Keratinocyte (primary cell): ENCODE measurements around the gene TPI1. TPM values are rescaled to one million over a fixed set of nuclear protein-coding genes. Genes with fewer than 3 reads are reported as not detected.

ENCODE experiments used
- DNase-seq: peaks from one replicate; pipeline ENCODE4 v3.0.0-alpha.2; 2011; ENCODE audit warnings: low read depth, missing footprints, low spot score
- FAIRE-seq: peaks from 2 replicates; lab custom pipeline; 2011; peaks lifted over from hg19 to GRCh38; lab: Jason Lieb, UNC
- H2AFZ ChIP-seq: 2 replicates; pipeline ENCODE4 v1.6.0; 2012; ENCODE audit warnings: low read length, control low read depth, inconsistent platforms; ENCODE audit not compliant: control insufficient read depth
- H3K27ac ChIP-seq: 2 replicates; pipeline ENCODE4 v1.5.1; 2011; ENCODE audit warnings: low read length; ENCODE audit not compliant: control insufficient read depth, insufficient read depth
- H3K27me3 ChIP-seq: 3 replicates; pipeline ENCODE4 v1.6.0; 2011; ENCODE audit warnings: low read length; ENCODE audit not compliant: control insufficient read depth, insufficient read depth; ENCODE audit errors: extremely low read depth
- H3K36me3 ChIP-seq, 2 experiments: 2 replicates in 1 of 2; 3 replicates in 1 of 2; pipeline ENCODE4 v1.5.1; 2011; ENCODE audit warnings: low read length in 2 of 2, mild to moderate bottlenecking in 1 of 2; ENCODE audit not compliant: control insufficient read depth in 2 of 2, insufficient read depth in 2 of 2; ENCODE audit errors: extremely low read depth in 1 of 2
- H3K4me1 ChIP-seq: 3 replicates; pipeline ENCODE4 v1.5.1; 2011; ENCODE audit warnings: low read length; ENCODE audit not compliant: control insufficient read depth, insufficient read depth; ENCODE audit errors: extremely low read depth
- H3K4me2 ChIP-seq: 3 replicates; pipeline ENCODE4 v1.6.0; 2011; ENCODE audit warnings: low read depth, low read length; ENCODE audit not compliant: control insufficient read depth, insufficient read depth; ENCODE audit errors: extremely low read depth
- H3K4me3 ChIP-seq, 3 experiments: fragments of 200-600 bp in 1 of 3; sonication (generic) in 1 of 3; 2 replicates in 2 of 3; 3 replicates in 1 of 3; pipeline ENCODE4 v1.5.1; 2011 to 2016; ENCODE audit warnings: low read length in 3 of 3, mild to moderate bottlenecking in 3 of 3, control low read depth in 2 of 3, inconsistent platforms in 1 of 3, low read depth in 1 of 3, mixed read lengths in 1 of 3, mixed run types in 1 of 3, moderate library complexity in 1 of 3; ENCODE audit not compliant: control insufficient read depth in 2 of 3, insufficient read depth in 2 of 3; ENCODE audit errors: extremely low read depth in 1 of 3
- H3K79me2 ChIP-seq: 2 replicates; pipeline ENCODE4 v1.6.0; 2012; ENCODE audit warnings: low read length; ENCODE audit not compliant: control insufficient read depth, insufficient read depth
- H3K9ac ChIP-seq: 3 replicates; pipeline ENCODE4 v1.6.0; 2011; ENCODE audit warnings: low read length; ENCODE audit not compliant: control insufficient read depth, insufficient read depth; ENCODE audit errors: extremely low read depth
- H3K9me1 ChIP-seq: 3 replicates; pipeline ENCODE4 v1.6.0; 2011; ENCODE audit warnings: low read length; ENCODE audit not compliant: control insufficient read depth, insufficient read depth; ENCODE audit errors: extremely low read depth
- H3K9me3 ChIP-seq: 2 replicates; pipeline ENCODE4 v1.5.1; 2012; ENCODE audit warnings: low read depth, low read length; ENCODE audit not compliant: control insufficient read depth
- H4K20me1 ChIP-seq: 3 replicates; pipeline ENCODE4 v1.6.0; 2011; ENCODE audit warnings: low read length; ENCODE audit not compliant: control insufficient read depth, insufficient read depth; ENCODE audit errors: extremely low read depth
- CTCF ChIP-seq, 3 experiments: IDR thresholded peaks in 1 of 3; conservative IDR thresholded peaks in 1 of 3; optimal IDR thresholded peaks in 1 of 3; 2 replicates in 2 of 3; 3 replicates in 1 of 3; pipeline versions ENCODE3 to v1.5.1; 2011; ENCODE audit warnings: low read length in 3 of 3, mild to moderate bottlenecking in 3 of 3, moderate library complexity in 2 of 3, control low read depth in 1 of 3, inconsistent platforms in 1 of 3; ENCODE audit not compliant: insufficient read depth in 2 of 3; ENCODE audit errors: extremely low read depth in 1 of 3
- EZH2 ChIP-seq: IDR thresholded peaks from one replicate; pipeline ENCODE4 v1.6.1; 2012; ENCODE audit warnings: inconsistent platforms, mild to moderate bottlenecking, low read length, moderate library complexity
- dilution Hi-C: fragments of 300-500 bp; cut with MboI; formaldehyde crosslinking; loops from one replicate; pipeline ENCODE4 v1.7.0; 2020; ENCODE audit warnings: low sequenced_read_pairs; ENCODE audit not compliant: extremely low pct_ligation_motif_present
- polyA plus RNA-seq, 5 experiments: library from polyadenylated mRNA; depleted of rRNA in 3 of 5; stranded (reverse) in 3 of 5; stranded (forward) in 1 of 5; unstranded in 1 of 5; fragments of >200 nt; gene quantifications; 1 replicate in 1 of 5; 2 replicates in 3 of 5; 3 replicates in 1 of 5; pipeline versions ENCODE4 v1.2.1 to v1.2.3, GENCODE V29; 2011 to 2012; ENCODE audit warnings: missing spikeins in 2 of 5, low read depth in 1 of 5, low replicate concordance in 1 of 5

The TPI1 gene
- polyA plus RNA-seq, 1 donor (not counting 4 experiments of a cell fraction or from before 2014, with no cell fraction given) = 1,551 TPM

- Histone ChIP-seq H3K9me1 (no peaks in the 10 kb centered on the region), H3K27ac (no peak overlapping the region), H3K4me2 (no peak overlapping the region), H3K79me2 (no peaks in the 10 kb centered on the region), H3K36me3 (no peaks in the 10 kb centered on the region), H3K9me3 (no peaks in the 10 kb centered on the region), H3K9ac (no peak overlapping the region), H3K27me3 (peaks cover 35% of the 10 kb centered on the region), H2AFZ (no peak overlapping the region), H3K4me1 (peaks cover 6% of the 10 kb centered on the region), H3K4me3 (no peak overlapping the region), H4K20me1 (no peaks in the 10 kb centered on the region)
- TF ChIP-seq CTCF (optimal IDR thresholded peaks at IDR 0.05 in 1 of 3, IDR thresholded peaks at IDR 0.05 in 1 of 3, conservative IDR thresholded peaks at IDR 0.05 in 1 of 3; ENCODE audit: extremely low read depth in 1 of 3, insufficient read depth in 2 of 3, low read length in 3 of 3) = no peak
- no peak for TF ChIP-seq EZH2
- FAIRE-seq = no peak
- dilution Hi-C loops = no loop called here
- no peak for DNase-seq
Observed at GRCh38 chr12:6830286-6830890, 36.9 kb upstream of the TPI1 start.

GRCh38 chr12:6830999-6831398, 36.3 kb upstream of the TPI1 start:
- Histone ChIP-seq H3K9me3 (no peaks in the 10 kb centered on the region), H3K4me1 (peaks cover 5% of the 10 kb centered on the region), H3K9ac (no peak overlapping the region), H3K27ac (no peak overlapping the region), H3K4me3 (no peak overlapping the region), H3K9me1 (no peaks in the 10 kb centered on the region), H3K27me3 (peaks cover 29% of the 10 kb centered on the region), H4K20me1 (no peaks in the 10 kb centered on the region), H3K4me2 (no peak overlapping the region), H2AFZ (no peak overlapping the region), H3K79me2 (no peaks in the 10 kb centered on the region), H3K36me3 (no peaks in the 10 kb centered on the region)
- TF ChIP-seq EZH2 (no peak), CTCF (optimal IDR thresholded peaks at IDR 0.05 in 1 of 3, IDR thresholded peaks at IDR 0.05 in 1 of 3, conservative IDR thresholded peaks at IDR 0.05 in 1 of 3; ENCODE audit: extremely low read depth in 1 of 3, insufficient read depth in 2 of 3, low read length in 3 of 3) (no peak)
- dilution Hi-C loops = no loop called here
- DNase-seq = no peak
- no peak for FAIRE-seq
